ENCODE data around the gene CDC42EP4. TPM values are rescaled to one million over a fixed set of nuclear protein-coding genes. Genes with fewer than 3 reads are reported as not detected.
A peak's percentile ranks its signal among the peaks of the same experiment; 100 is the strongest.
"Not testable (repeated sequence)": the region's sequence is repeated elsewhere in the genome, so short reads cannot be mapped to it uniquely, and the experiment has no call there.

Gene CDC42EP4
- total RNA-seq, 5 donors from 2014 or later (not counting 1 experiment from before 2014, with no cell fraction given) = 1.1 to 3.7 (median 1.3) TPM

DNA sequence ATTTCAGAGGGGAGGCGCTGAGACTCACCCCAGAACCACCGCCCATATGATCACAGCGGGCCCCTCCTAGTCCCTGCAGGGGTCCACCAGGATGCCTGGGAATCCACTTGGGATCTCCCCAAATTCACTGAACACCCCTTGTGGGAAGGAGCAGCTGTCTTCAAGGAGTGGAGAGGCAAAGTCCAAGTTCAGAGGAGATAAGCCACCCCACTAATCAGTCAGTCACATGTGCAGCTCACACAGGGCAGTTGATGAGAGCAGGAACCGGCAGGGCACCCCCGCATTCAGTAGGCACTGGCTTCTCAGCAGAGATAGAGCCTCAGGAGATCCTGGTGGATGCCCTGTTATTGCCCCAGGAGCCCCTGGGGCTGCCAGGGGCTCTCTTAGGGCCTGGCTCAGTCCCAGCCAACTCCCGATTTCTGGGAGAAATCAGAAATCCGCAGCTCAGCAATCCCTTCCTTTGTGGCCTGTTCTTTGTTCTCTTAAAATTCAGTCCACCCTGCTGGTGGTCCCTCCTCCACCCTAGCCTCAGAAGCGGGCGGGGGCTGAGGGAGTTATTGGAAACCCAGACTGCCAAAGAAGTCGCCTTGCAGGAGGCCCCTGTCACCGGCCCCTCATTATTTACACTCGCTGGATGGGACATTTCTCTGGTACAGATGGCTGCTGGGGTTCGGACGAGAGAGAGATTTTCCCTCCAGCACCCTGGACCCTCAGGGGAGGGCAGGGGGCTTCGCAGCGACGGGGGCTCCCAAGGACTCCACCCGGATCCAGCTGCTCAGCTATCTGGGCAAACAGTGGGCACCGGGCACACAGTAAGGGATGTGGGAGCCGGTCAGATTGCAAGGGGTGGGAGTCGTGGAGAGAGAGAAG lies 1.8 kb downstream of the CDC42EP4 start:
- DNase-seq (no peak), ATAC-seq (replicated peaks in 1 of 4) (no peak)
- 61% methylated on average over 11 of the region's 21 CpGs for WGBS (ENCODE audit: insufficient coverage)
- H3K4me1 ChIP-seq (ENCODE audit: control insufficient read depth in 1 of 2, extremely low read depth in 1 of 2, insufficient read depth in 2 of 2, low read length in 2 of 2) = peaks cover 7 to 29% of the 10 kb centered on the region in 2 experiments
- peaks cover 0 to under 1% of the 10 kb centered on the region in 2 donors for H3K27me3 Mint-ChIP-seq
- ChIA-PET POLR2A (no interaction called here), CTCF (interaction anchor here (0.5 to 0.6 kb wide), 2 partner anchors 9 to 18 kb away, joined by 4 to 7 read pairs; no protein-coding TSS in a partner anchor)
- H3K4me1 Mint-ChIP-seq = peaks cover 13 to 18% (median 14%) of the 10 kb centered on the region in 3 donors
- peaks cover 0 to 46% of the 10 kb centered on the region in 2 experiments for H3K27me3 ChIP-seq (replicated peaks in 1 of 2; ENCODE audit: control insufficient read depth in 2 of 2, extremely low read depth in 1 of 2, insufficient read depth in 2 of 2, low read length in 1 of 2)
- H3K36me3 ChIP-seq (ENCODE audit: control insufficient read depth in 2 of 2, extremely low read depth in 1 of 2, insufficient read depth in 1 of 2, low read length in 1 of 2) = no peaks in the 10 kb centered on the region
- no peak overlapping the region for H3K27ac ChIP-seq (ENCODE audit: low read length)
- H3K27ac Mint-ChIP-seq = peak overlapping the region in 1 of 2 donors; percentile 71
- H3K36me3 Mint-ChIP-seq = no peaks in the 10 kb centered on the region
- no peaks in the 10 kb centered on the region for H3K9me3 Mint-ChIP-seq
- H3K4me3 Mint-ChIP-seq = peak overlapping the region; percentile 78 to 87 (median 78)
- H3K4me3 ChIP-seq (ENCODE audit: control insufficient read depth in 1 of 2, extremely low read depth in 1 of 2, low read length in 1 of 2) = peak overlapping the region; percentile 60 to 95
- no peaks in the 10 kb centered on the region for H3K9me3 ChIP-seq

DNA sequence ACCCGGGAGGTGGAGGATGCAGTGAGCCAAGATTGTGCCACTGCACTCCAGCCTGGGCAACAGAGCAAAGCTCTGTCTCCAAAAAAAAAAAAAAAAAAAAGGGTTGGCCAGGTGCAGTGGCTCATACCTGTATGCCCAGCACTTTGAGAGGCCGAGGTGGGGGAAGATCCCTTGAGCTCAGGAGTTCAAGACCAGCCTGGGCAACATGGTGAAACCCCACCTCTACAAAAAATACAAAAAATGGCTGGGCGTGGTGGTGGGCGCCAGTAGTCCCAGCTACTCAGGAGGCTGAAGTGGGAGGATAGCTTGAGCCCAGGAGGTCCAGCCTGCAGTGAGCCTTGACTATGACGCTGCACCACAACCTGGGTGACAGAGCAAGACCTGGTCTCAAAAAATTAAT lies 2.8 kb downstream of the CDC42EP4 start:
- POLR2A ChIA-PET; H3K27ac Mint-ChIP-seq; ATAC-seq (replicated peaks in 1 of 4); H3K27ac ChIP-seq (ENCODE audit: low read length); H3K36me3 Mint-ChIP-seq; DNase-seq; H3K36me3 ChIP-seq (ENCODE audit: control insufficient read depth in 2 of 2, extremely low read depth in 1 of 2, insufficient read depth in 1 of 2, low read length in 1 of 2); H3K27me3 Mint-ChIP-seq; H3K4me3 ChIP-seq (ENCODE audit: control insufficient read depth in 1 of 2, extremely low read depth in 1 of 2, low read length in 1 of 2); H3K9me3 ChIP-seq; H3K9me3 Mint-ChIP-seq: not testable (repeated sequence)
- H3K4me1 Mint-ChIP-seq = peaks cover 13 to 18% (median 14%) of the 10 kb centered on the region in 3 donors
- Histone ChIP-seq H3K4me1 (ENCODE audit: control insufficient read depth in 1 of 2, extremely low read depth in 1 of 2, insufficient read depth in 2 of 2, low read length in 2 of 2) (peaks cover 7 to 29% of the 10 kb centered on the region in 2 experiments), H3K27me3 (replicated peaks in 1 of 2; ENCODE audit: control insufficient read depth in 2 of 2, extremely low read depth in 1 of 2, insufficient read depth in 2 of 2, low read length in 1 of 2) (peaks cover 0 to 49% of the 10 kb centered on the region in 2 experiments)
- peak overlapping the region in 1 of 3 donors; percentile 87 for H3K4me3 Mint-ChIP-seq
- CTCF ChIA-PET = interaction anchor here in 1 of 2 donors (0.6 kb wide), 1 partner anchor 31 kb away, joined by 5 read pairs; no protein-coding TSS in a partner anchor
- WGBS (ENCODE audit: insufficient coverage) = no CpG with 5 or more reads among the region's 5 CpGs

DNA sequence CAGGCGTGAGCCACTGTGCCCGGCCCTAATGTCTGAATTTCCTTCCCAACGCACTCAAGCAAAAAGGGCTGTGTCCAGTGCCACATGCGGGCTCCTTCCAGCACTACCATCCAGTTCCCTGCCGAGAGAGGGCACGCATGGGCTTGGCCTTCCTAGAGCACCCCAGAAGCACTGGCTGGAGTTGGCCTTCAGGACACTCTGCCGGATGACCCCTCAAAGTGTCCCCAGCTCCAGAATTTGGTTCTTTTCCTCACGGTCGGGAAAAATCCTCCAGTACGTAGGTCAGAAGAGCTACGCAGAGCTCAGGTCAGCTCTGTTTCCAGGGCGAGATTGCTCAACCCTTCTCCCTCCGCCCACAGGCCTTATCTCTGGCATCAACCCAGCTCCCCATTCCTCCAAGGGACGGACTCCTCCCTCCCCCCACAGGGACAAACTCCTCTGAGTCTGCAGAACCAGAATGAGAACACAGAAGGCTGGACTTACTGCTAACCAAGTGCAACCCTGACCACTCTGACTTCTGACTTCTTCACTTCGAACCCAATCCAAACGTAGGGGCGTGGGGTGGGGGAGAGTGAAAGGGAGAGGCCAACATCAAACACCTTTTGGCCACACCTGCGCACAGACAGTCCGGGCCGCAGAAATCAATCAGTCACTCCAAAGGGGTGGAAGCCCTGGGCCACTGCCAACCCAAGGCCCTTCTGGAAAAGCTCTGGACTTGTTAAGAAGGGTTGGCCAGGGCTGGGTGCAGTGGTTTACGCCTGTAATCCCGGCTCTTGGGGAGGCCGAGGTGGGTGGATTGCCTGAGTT lies 3.6 kb downstream of the CDC42EP4 start:
- H3K27me3 ChIP-seq (replicated peaks in 1 of 2; ENCODE audit: control insufficient read depth in 2 of 2, extremely low read depth in 1 of 2, insufficient read depth in 2 of 2, low read length in 1 of 2) = peaks cover 0 to 49% of the 10 kb centered on the region in 2 experiments
- H3K9me3 ChIP-seq = no peaks in the 10 kb centered on the region
- Mint-ChIP-seq H3K4me3 (no peak overlapping the region), H3K36me3 (no peaks in the 10 kb centered on the region), H3K4me1 (peaks cover 11 to 15% (median 13%) of the 10 kb centered on the region in 3 donors), H3K27ac (no peak overlapping the region), H3K9me3 (no peaks in the 10 kb centered on the region), H3K27me3 (peaks cover 2 to 3% of the 10 kb centered on the region in 2 donors)
- peaks cover 7 to 29% of the 10 kb centered on the region in 2 experiments for H3K4me1 ChIP-seq (ENCODE audit: control insufficient read depth in 1 of 2, extremely low read depth in 1 of 2, insufficient read depth in 2 of 2, low read length in 2 of 2)
- POLR2A ChIA-PET = no interaction called here
- H3K4me3 ChIP-seq (ENCODE audit: control insufficient read depth in 1 of 2, extremely low read depth in 1 of 2, low read length in 1 of 2) = no peak overlapping the region
- no peaks in the 10 kb centered on the region for H3K36me3 ChIP-seq (ENCODE audit: control insufficient read depth in 2 of 2, extremely low read depth in 1 of 2, insufficient read depth in 1 of 2, low read length in 1 of 2)
- DNase-seq (no peak), ATAC-seq (replicated peaks in 1 of 4) (no peak)
- WGBS (ENCODE audit: insufficient coverage) = 93% methylated on average over 17 of the region's 23 CpGs
- no peak overlapping the region for H3K27ac ChIP-seq (ENCODE audit: low read length)
- CTCF ChIA-PET = no interaction called here

DNA sequence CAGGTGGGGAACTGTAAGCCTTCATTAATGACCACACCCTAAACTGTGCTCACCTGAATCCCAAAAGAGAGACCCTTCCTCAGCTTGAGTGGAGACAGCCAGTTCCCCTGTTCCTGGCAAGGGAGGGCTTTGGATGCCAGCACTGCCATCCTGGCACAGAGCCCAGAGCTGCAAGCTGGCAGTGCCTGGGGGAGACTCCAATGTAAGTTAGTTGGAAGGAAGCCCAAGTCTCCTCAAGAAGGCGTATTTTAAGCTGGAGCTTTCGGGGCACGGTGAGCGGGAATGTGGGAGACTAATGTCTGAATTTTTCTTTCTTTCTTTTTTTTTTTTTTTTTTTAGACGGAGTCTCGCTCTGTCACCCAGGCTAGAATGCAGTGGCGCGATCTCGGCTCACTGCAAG lies 4.7 kb downstream of the CDC42EP4 start:
- WGBS (ENCODE audit: insufficient coverage) = 83% methylated on average over 1 of the region's 9 CpGs

DNA sequence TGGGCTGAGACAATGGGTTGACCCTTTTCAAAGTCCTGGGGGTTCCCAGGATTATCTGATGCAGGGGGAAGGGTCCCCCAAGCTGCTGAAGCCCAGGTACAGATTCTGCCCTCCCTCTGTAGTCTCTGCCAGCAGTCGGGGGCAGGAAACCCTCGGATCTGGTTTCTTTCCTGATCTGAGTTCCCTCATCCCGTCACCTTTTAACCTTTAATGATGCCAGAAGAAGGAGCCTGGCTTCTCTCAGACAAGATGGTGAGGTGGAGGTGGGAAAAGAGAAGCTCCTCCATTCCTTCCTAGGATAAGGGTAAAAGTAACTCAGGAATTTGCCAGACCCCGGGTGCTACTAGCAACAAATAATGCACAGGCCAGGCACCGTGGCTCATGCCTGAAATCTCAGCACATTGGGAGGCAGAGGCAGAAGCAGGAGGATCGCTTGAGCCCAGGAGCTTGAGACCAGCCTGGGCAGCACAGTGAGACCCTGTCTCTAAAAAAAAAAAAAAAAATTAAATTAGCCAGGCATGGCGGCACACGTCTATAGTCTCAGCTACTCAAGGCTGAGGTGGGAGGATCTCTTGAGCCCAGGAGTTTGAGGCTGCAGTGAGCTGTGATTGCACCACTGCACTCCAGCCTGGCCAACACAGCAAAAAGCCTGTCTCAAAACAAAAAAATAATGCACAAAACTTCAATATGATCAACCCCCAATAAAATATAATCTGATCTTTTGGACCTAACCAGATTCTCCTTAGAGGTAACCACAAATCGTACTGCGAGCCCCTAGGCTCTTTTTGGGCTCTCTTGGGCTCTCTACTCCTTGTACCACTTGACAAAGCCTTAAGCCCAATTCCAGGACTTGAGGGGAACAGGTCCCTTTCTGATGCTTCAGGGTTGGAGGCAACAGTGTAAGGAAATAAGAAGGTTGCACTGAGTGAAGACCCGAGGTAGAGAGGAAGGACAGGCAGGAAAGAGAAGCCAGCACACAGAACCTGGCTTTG lies 5.7 kb downstream of the CDC42EP4 start:
- Mint-ChIP-seq H3K4me1 (peaks cover 11 to 14% (median 13%) of the 10 kb centered on the region in 3 donors), H3K27ac (no peak overlapping the region), H3K9me3 (no peaks in the 10 kb centered on the region), H3K27me3 (peaks cover 2 to 3% of the 10 kb centered on the region in 2 donors), H3K4me3 (no peak overlapping the region), H3K36me3 (no peaks in the 10 kb centered on the region)
- no peak overlapping the region for H3K27ac ChIP-seq (ENCODE audit: low read length)
- 83% methylated on average over 7 of the region's 11 CpGs for WGBS (ENCODE audit: insufficient coverage)
- CTCF ChIA-PET = interaction anchor here in 1 of 2 donors (0.8 kb wide), 1 partner anchor 991 kb away, joined by 4 read pairs; no protein-coding TSS in a partner anchor
- peaks cover 7 to 16% of the 10 kb centered on the region in 2 experiments for H3K4me1 ChIP-seq (ENCODE audit: control insufficient read depth in 1 of 2, extremely low read depth in 1 of 2, insufficient read depth in 2 of 2, low read length in 2 of 2)
- H3K4me3 ChIP-seq (ENCODE audit: control insufficient read depth in 1 of 2, extremely low read depth in 1 of 2, low read length in 1 of 2) = no peak overlapping the region
- no peak for ATAC-seq (replicated peaks in 1 of 4)
- peaks cover 0 to 46% of the 10 kb centered on the region in 2 experiments for H3K27me3 ChIP-seq (replicated peaks in 1 of 2; ENCODE audit: control insufficient read depth in 2 of 2, extremely low read depth in 1 of 2, insufficient read depth in 2 of 2, low read length in 1 of 2)
- H3K36me3 ChIP-seq (ENCODE audit: control insufficient read depth in 2 of 2, extremely low read depth in 1 of 2, insufficient read depth in 1 of 2, low read length in 1 of 2) = no peaks in the 10 kb centered on the region
- no peaks in the 10 kb centered on the region for H3K9me3 ChIP-seq
- POLR2A ChIA-PET = no interaction called here
- DNase-seq = no peak

More for the DNA sequence above, 4.7 kb downstream of the CDC42EP4 start:
- no peak for ATAC-seq (replicated peaks in 1 of 4)
- peaks cover 2 to 3% of the 10 kb centered on the region in 2 donors for H3K27me3 Mint-ChIP-seq
- H3K9me3 Mint-ChIP-seq = no peaks in the 10 kb centered on the region
- POLR2A ChIA-PET = no interaction called here
- no peak overlapping the region for H3K4me3 Mint-ChIP-seq
- Histone ChIP-seq H3K27me3 (replicated peaks in 1 of 2; ENCODE audit: control insufficient read depth in 2 of 2, extremely low read depth in 1 of 2, insufficient read depth in 2 of 2, low read length in 1 of 2) (peaks cover 0 to 49% of the 10 kb centered on the region in 2 experiments), H3K27ac (ENCODE audit: low read length) (no peak overlapping the region), H3K36me3 (ENCODE audit: control insufficient read depth in 2 of 2, extremely low read depth in 1 of 2, insufficient read depth in 1 of 2, low read length in 1 of 2) (no peaks in the 10 kb centered on the region), H3K9me3 (no peaks in the 10 kb centered on the region), H3K4me3 (ENCODE audit: control insufficient read depth in 1 of 2, extremely low read depth in 1 of 2, low read length in 1 of 2) (no peak overlapping the region), H3K4me1 (ENCODE audit: control insufficient read depth in 1 of 2, extremely low read depth in 1 of 2, insufficient read depth in 2 of 2, low read length in 2 of 2) (peaks cover 7 to 24% of the 10 kb centered on the region in 2 experiments)
- DNase-seq = no peak
- no peaks in the 10 kb centered on the region for H3K36me3 Mint-ChIP-seq
- H3K4me1 Mint-ChIP-seq = peaks cover 11 to 14% (median 13%) of the 10 kb centered on the region in 3 donors
- no peak overlapping the region for H3K27ac Mint-ChIP-seq
- CTCF ChIA-PET = no interaction called here
